K562 (cell line): ENCODE results near the gene IDI1. TPM values are rescaled to one million over a fixed set of nuclear protein-coding genes. Genes with fewer than 3 reads are reported as not detected.
A peak's percentile ranks its signal among the peaks of the same experiment; 100 is the strongest.

Experiments used
- CC2D1A ChIP-seq: fragments of 450-650 bp; IDR thresholded peaks from 2 replicates; pipeline ENCODE4 v1.6.1; 2017; ENCODE audit warnings: mild to moderate bottlenecking
- CTBP1 ChIP-seq: fragments of 450-650 bp; IDR thresholded peaks from 2 replicates; pipeline ENCODE4 v1.6.1; 2016; ENCODE audit warnings: borderline replicate concordance
- DPF2 ChIP-seq: fragments of 450-650 bp; IDR thresholded peaks from 2 replicates; pipeline ENCODE4 v1.6.1; 2016
- ESRRA ChIP-seq: fragments of 450-650 bp; IDR thresholded peaks from 2 replicates; pipeline ENCODE4 v1.6.1; 2014; ENCODE audit warnings: low read depth, mild to moderate bottlenecking, moderate library complexity, borderline replicate concordance
- ESRRB ChIP-seq: fragments of 250-450 bp; sonication (Bioruptor Pico); IDR thresholded peaks from 2 replicates; pipeline ENCODE4 v1.5.0; 2020; ENCODE audit warnings: mild to moderate bottlenecking, moderate library complexity, borderline replicate concordance
- HEY1 ChIP-seq: fragments of 250-450 bp; sonication (Bioruptor Pico); IDR thresholded peaks from 2 replicates; pipeline ENCODE4 v1.5.0; 2020; ENCODE audit warnings: mild to moderate bottlenecking, moderate library complexity, borderline replicate concordance
- MAFG ChIP-seq: fragments of 450-650 bp; conservative IDR thresholded peaks from 2 replicates; pipeline ENCODE4 v1.6.1; 2016; ENCODE audit warnings: missing genetic modification characterization, missing compliant biosample characterization
- MTA2 ChIP-seq: fragments of 450-650 bp; IDR thresholded peaks from 2 replicates; pipeline ENCODE4 v1.6.1; 2016; ENCODE audit warnings: low read depth
- MTA3 ChIP-seq: fragments of 450-650 bp; formaldehyde crosslinking; IDR thresholded peaks from 2 replicates; pipeline ENCODE4 v1.6.1; 2017; ENCODE audit warnings: mild to moderate bottlenecking, borderline replicate concordance
- NCOA6 ChIP-seq: fragments of 450-650 bp; IDR thresholded peaks from 2 replicates; pipeline ENCODE4 v1.6.1; 2017; ENCODE audit warnings: mild to moderate bottlenecking
- PHF20 ChIP-seq: fragments of 450-650 bp; IDR thresholded peaks from 2 replicates; pipeline ENCODE4 v1.6.1; 2018; ENCODE audit not compliant: partially characterized antibody
- PML ChIP-seq: IDR thresholded peaks from 2 replicates; pipeline ENCODE4 v1.6.1; 2012; ENCODE audit warnings: low read length, inconsistent platforms
- SIN3A ChIP-seq, 2 experiments: fragments of 150-350 bp in 1 of 2; IDR thresholded peaks; 2 replicates each; pipeline ENCODE4 v1.6.1; 2011 to 2016; ENCODE audit warnings: borderline replicate concordance in 2 of 2, low read depth in 2 of 2, low read length in 2 of 2, mild to moderate bottlenecking in 2 of 2, moderate library complexity in 2 of 2; ENCODE audit not compliant: control insufficient read depth in 1 of 2
- TAL1 ChIP-seq: fragments of 450-650 bp; IDR thresholded peaks from 2 replicates; pipeline ENCODE4 v1.6.1; 2016; ENCODE audit warnings: mild to moderate bottlenecking
- TCF3 ChIP-seq: sonication (generic); formaldehyde crosslinking; IDR thresholded peaks from 2 replicates; pipeline ENCODE4 v1.4.0; 2020; ENCODE audit warnings: mild to moderate bottlenecking, missing genetic modification reagents
- ZC3H11A ChIP-seq: IDR thresholded peaks from 2 replicates; pipeline ENCODE4 v1.6.1; 2012; ENCODE audit warnings: low read depth, low read length, improper control_type of control experiment
- ZNF133 ChIP-seq: fragments of 250-450 bp; sonication (Bioruptor Pico); IDR thresholded peaks from 2 replicates; pipeline ENCODE4 v1.4.0; 2020; ENCODE audit warnings: mild to moderate bottlenecking
- ZNF165 ChIP-seq: fragments of 250-450 bp; sonication (Bioruptor Pico); IDR thresholded peaks from 2 replicates; pipeline ENCODE4 v1.4.0; 2020; ENCODE audit warnings: borderline replicate concordance
- ZNF197 ChIP-seq: fragments of 200-800 bp; sonication (Bioruptor generic); IDR thresholded peaks from 2 replicates; pipeline ENCODE4 v1.6.1; 2016; ENCODE audit warnings: low read depth, missing genetic modification characterization, missing compliant biosample characterization
- ZNF24 ChIP-seq: fragments of 450-650 bp; IDR thresholded peaks from 2 replicates; pipeline ENCODE4 v1.6.1; 2016
- ZNF41 ChIP-seq: fragments of 250-450 bp; sonication (Bioruptor Pico); conservative IDR thresholded peaks from 2 replicates; pipeline ENCODE4 v1.4.0; 2020; ENCODE audit warnings: mild to moderate bottlenecking
- polyA plus RNA-seq, 8 experiments: library from polyadenylated mRNA; depleted of rRNA in 4 of 8; stranded (reverse) in 5 of 8; unstranded in 3 of 8; fragments of >200 nt; fragmentation: Nextera tagmentation in 2 of 8; fragmentation: Illumina TruSeq in 1 of 8; extraction: Ambion mirVana in 2 of 8; extraction: Trizol in 1 of 8; gene quantifications; 2 replicates each; pipeline versions ENCODE4 v1.2.1 to v1.2.3, GENCODE V29; 2011 to 2014; ENCODE audit warnings: inconsistent platforms in 1 of 8, missing spikeins in 1 of 8
- total RNA-seq, 7 experiments: library from RNA; depleted of rRNA in 6 of 7; stranded (reverse); fragments of >200 nt in 6 of 7; fragmentation: Illumina TruSeq in 2 of 7; extraction: Trizol in 2 of 7; gene quantifications; 2 replicates each; pipeline versions ENCODE4 v1.2.1 to v1.2.3, GENCODE V29; 2011 to 2021; ENCODE audit warnings: low replicate concordance in 1 of 7
- TF ChIP-seq, protein P1 (sequence below): fragments of 250-450 bp; sonication (Bioruptor Pico); IDR thresholded peaks from 2 replicates; pipeline ENCODE4 v1.9.0; 2021; ENCODE audit warnings: mild to moderate bottlenecking, inconsistent platforms
- TF ChIP-seq, protein P2 (sequence below): fragments of 200-400 bp; formaldehyde crosslinking; IDR thresholded peaks from 2 replicates; pipeline ENCODE4 v1.6.1; 2017; ENCODE audit warnings: mild to moderate bottlenecking, low read depth, low read length, moderate library complexity

Gene IDI1
- total and polyA plus RNA-seq, 9 of the 15 experiments (the other 6 are each of a cell fraction or from before 2014, with no cell fraction given), result 70.0 to 265 (median 119) TPM

DNA sequence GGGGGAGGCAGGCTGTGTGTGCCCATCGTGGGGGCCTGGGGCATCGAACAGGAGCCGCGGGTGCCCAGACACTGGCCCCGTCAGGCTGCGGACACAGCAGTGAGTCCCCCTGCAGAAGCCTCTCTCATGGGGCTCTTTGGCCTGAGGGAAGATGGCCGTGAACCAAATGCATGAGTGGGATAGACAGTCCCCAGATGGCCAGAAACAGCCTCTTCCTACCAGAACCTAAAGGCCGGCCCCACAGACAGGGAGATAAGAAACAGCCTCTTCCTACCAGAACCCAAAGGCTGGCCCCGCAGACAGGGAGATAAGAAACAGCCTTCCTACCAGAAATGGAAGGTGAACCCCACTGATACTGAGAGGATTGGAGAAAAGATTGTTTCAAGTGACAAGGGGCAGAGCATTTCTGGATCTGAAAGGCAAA, 39.8 kb downstream of the IDI1 start (continued):
- TF ChIP-seq ZNF41 (CRISPR knock-in tag) (no peak), MTA3 (no peak), TAL1 (peak; percentile 85), ZNF197 (CRISPR knock-in tag) (peak; percentile 51; the same call in 1 of the 2 replicates), ZC3H11A (no peak), SIN3A (IDR thresholded peaks at IDR 0.05; ENCODE audit: borderline replicate concordance in 2 of 2, control insufficient read depth in 1 of 2, low read depth in 2 of 2, low read length in 2 of 2) (no peak), HEY1 (CRISPR knock-in tag) (no peak), NCOA6 (no peak), ZNF133 (CRISPR knock-in tag) (no peak), CTBP1 (peak; percentile 17; the same call in 1 of the 2 replicates), ZNF24 (no peak), MTA2 (peak; percentile 63), CC2D1A (peak; percentile 18; the same call in 1 of the 2 replicates), PHF20 (no peak), ESRRA (peak; percentile 17; the same call in 1 of the 2 replicates), TCF3 (peak; percentile 80), ESRRB (no peak), ZNF165 (CRISPR knock-in tag) (no peak), MAFG (no peak), DPF2 (peak; percentile 82), PML (peak; percentile 34; the same call in 1 of the 2 replicates)
- TF ChIP-seq, protein P1, sequence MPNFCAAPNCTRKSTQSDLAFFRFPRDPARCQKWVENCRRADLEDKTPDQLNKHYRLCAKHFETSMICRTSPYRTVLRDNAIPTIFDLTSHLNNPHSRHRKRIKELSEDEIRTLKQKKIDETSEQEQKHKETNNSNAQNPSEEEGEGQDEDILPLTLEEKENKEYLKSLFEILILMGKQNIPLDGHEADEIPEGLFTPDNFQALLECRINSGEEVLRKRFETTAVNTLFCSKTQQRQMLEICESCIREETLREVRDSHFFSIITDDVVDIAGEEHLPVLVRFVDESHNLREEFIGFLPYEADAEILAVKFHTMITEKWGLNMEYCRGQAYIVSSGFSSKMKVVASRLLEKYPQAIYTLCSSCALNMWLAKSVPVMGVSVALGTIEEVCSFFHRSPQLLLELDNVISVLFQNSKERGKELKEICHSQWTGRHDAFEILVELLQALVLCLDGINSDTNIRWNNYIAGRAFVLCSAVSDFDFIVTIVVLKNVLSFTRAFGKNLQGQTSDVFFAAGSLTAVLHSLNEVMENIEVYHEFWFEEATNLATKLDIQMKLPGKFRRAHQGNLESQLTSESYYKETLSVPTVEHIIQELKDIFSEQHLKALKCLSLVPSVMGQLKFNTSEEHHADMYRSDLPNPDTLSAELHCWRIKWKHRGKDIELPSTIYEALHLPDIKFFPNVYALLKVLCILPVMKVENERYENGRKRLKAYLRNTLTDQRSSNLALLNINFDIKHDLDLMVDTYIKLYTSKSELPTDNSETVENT, result no peak
- TF ChIP-seq, protein P2, sequence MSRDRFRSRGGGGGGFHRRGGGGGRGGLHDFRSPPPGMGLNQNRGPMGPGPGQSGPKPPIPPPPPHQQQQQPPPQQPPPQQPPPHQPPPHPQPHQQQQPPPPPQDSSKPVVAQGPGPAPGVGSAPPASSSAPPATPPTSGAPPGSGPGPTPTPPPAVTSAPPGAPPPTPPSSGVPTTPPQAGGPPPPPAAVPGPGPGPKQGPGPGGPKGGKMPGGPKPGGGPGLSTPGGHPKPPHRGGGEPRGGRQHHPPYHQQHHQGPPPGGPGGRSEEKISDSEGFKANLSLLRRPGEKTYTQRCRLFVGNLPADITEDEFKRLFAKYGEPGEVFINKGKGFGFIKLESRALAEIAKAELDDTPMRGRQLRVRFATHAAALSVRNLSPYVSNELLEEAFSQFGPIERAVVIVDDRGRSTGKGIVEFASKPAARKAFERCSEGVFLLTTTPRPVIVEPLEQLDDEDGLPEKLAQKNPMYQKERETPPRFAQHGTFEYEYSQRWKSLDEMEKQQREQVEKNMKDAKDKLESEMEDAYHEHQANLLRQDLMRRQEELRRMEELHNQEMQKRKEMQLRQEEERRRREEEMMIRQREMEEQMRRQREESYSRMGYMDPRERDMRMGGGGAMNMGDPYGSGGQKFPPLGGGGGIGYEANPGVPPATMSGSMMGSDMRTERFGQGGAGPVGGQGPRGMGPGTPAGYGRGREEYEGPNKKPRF, result no peak
